GM12878 (cell line): ENCODE data around the gene ZNF214. TPM values are rescaled to one million over a fixed set of nuclear protein-coding genes. Genes with fewer than 3 reads are reported as not detected.

Source experiments
- ATAC-seq: fragments of 200-7000 bp; cut with Tn5 transposase; 3 replicates; pipeline ENCODE4 v1.9.1; 2020; ENCODE audit warnings: mild to moderate bottlenecking, moderate library complexity
- BruUV-seq: library from RNA; stranded (reverse); fragments of 400-500 nt; replicated peaks from 2 replicates; lab custom pipeline; 2021; lab: Mats Ljungman, UMichigan
- CTCF ChIA-PET: fragments of 300-600 bp; sonication (Branson Sonifier 250); formaldehyde crosslinking; extraction: SDS; loops from one replicate; lab custom pipeline; 2021; ENCODE audit warnings: inconsistent platforms; lab: Yijun Ruan, JAX
- POLR2A ChIA-PET: fragments of 350-600 bp; formaldehyde crosslinking; extraction: SDS; loops from one replicate; lab custom pipeline; 2021; ENCODE audit warnings: inconsistent platforms; lab: Charles Lee
- RAD21 ChIA-PET: fragments of 300-600 bp; sonication (Branson Sonifier 250); formaldehyde crosslinking; loops from one replicate; lab custom pipeline; 2023; ENCODE audit warnings: antibody characterized with exemption; ENCODE audit not compliant: unreplicated experiment; lab: Charles Lee
- SMC1A ChIA-PET: fragments of 300-600 bp; sonication (Branson Sonifier 250); formaldehyde crosslinking; loops from one replicate; lab custom pipeline; 2023; ENCODE audit not compliant: unreplicated experiment, uncharacterized antibody; lab: Charles Lee
- DNase-seq: peaks from one replicate; pipeline ENCODE4 v3.0.0-alpha.2; 2011; ENCODE audit warnings: low read depth, low spot score
- FAIRE-seq: peaks from 3 replicates; lab custom pipeline; 2011; peaks lifted over from hg19 to GRCh38; lab: Jason Lieb, UNC
- H2AFZ ChIP-seq: 2 replicates; pipeline ENCODE4 v1.6.0; 2011; ENCODE audit warnings: low read depth, low read length, control low read depth; ENCODE audit not compliant: control insufficient read depth
- H3K27ac ChIP-seq: 2 replicates; pipeline ENCODE4 v1.5.1; 2011; ENCODE audit warnings: control low read depth; ENCODE audit not compliant: control insufficient read depth, insufficient read depth
- H3K27me3 ChIP-seq, 2 experiments: replicated peaks in 1 of 2; 2 replicates each; pipeline versions ENCODE4 v1.6.0 to v1.6.1; 2011; ENCODE audit warnings: low read length in 1 of 2; ENCODE audit not compliant: control insufficient read depth in 2 of 2, insufficient read depth in 2 of 2
- H3K36me3 ChIP-seq, 2 experiments: 2 replicates each; pipeline ENCODE4 v1.5.1; 2011; ENCODE audit warnings: low read length in 1 of 2; ENCODE audit not compliant: control insufficient read depth in 2 of 2, insufficient read depth in 2 of 2
- H3K4me1 ChIP-seq: 2 replicates; pipeline ENCODE4 v1.6.1; 2011; ENCODE audit warnings: mild to moderate bottlenecking, low read length, moderate library complexity, mixed read lengths; ENCODE audit not compliant: control insufficient read depth, insufficient read depth
- H3K4me2 ChIP-seq: 2 replicates; pipeline ENCODE4 v1.6.0; 2011; ENCODE audit warnings: control low read depth; ENCODE audit not compliant: control insufficient read depth, insufficient read depth
- H3K4me3 ChIP-seq: fragments of 200-600 bp; sonication (generic); 2 replicates; pipeline ENCODE4 v1.5.1; 2016
- H3K79me2 ChIP-seq: 2 replicates; pipeline ENCODE4 v1.6.0; 2011; ENCODE audit warnings: low read length; ENCODE audit not compliant: control insufficient read depth, insufficient read depth
- H3K9ac ChIP-seq: 2 replicates; pipeline ENCODE4 v1.8.0; 2011; ENCODE audit warnings: low read length, control low read depth, mixed read lengths; ENCODE audit not compliant: control insufficient read depth, insufficient read depth
- H3K9me3 ChIP-seq: replicated peaks from 3 replicates; pipeline ENCODE4 v1.5.1; 2011; ENCODE audit warnings: mild to moderate bottlenecking, low read length; ENCODE audit not compliant: control insufficient read depth, insufficient read depth
- H4K20me1 ChIP-seq: 2 replicates; pipeline ENCODE4 v1.6.0; 2011; ENCODE audit not compliant: control insufficient read depth, insufficient read depth
- BHLHE40 ChIP-seq, 2 experiments: fragments of 450-650 bp in 1 of 2; IDR thresholded peaks; 2 replicates each; pipeline ENCODE4 v1.6.1; 2011 to 2017; ENCODE audit warnings: low read depth in 2 of 2, borderline replicate concordance in 1 of 2, improper control_type of control experiment in 1 of 2, low read length in 1 of 2, mild to moderate bottlenecking in 1 of 2
- KLF5 ChIP-seq: fragments of 450-650 bp; IDR thresholded peaks from 2 replicates; pipeline ENCODE4 v1.6.1; 2014; ENCODE audit warnings: mild to moderate bottlenecking; ENCODE audit not compliant: partially characterized antibody
- MEF2A ChIP-seq: IDR thresholded peaks from 2 replicates; pipeline ENCODE4 v1.6.1; 2011; ENCODE audit warnings: low read depth, mild to moderate bottlenecking, low read length, moderate library complexity; ENCODE audit not compliant: insufficient read depth
- NBN ChIP-seq: fragments of 450-650 bp; IDR thresholded peaks from 2 replicates; pipeline ENCODE4 v1.6.1; 2016
- NFYA ChIP-seq: IDR thresholded peaks from 2 replicates; pipeline ENCODE4 v1.6.1; 2011; ENCODE audit warnings: low read depth, mild to moderate bottlenecking, low read length, improper control_type of control experiment, borderline replicate concordance
- NRF1 ChIP-seq: conservative IDR thresholded peaks from 2 replicates; pipeline ENCODE4 v1.6.1; 2011; ENCODE audit warnings: mild to moderate bottlenecking, low read depth, low read length, improper control_type of control experiment
- TBL1XR1 ChIP-seq: IDR thresholded peaks from 2 replicates; pipeline ENCODE4 v1.6.1; 2012; ENCODE audit warnings: low read depth, low read length, improper control_type of control experiment
- WRNIP1 ChIP-seq: IDR thresholded peaks from 2 replicates; pipeline ENCODE4 v1.6.1; 2011; ENCODE audit warnings: low read depth, low read length, improper control_type of control experiment, borderline replicate concordance
- ZNF384 ChIP-seq: IDR thresholded peaks from 2 replicates; pipeline ENCODE4 v1.6.1; 2012; ENCODE audit warnings: low read depth, mild to moderate bottlenecking, low read length, improper control_type of control experiment, borderline replicate concordance
- whole genome bisulfite sequencing: methylation state at CpG from one replicate; pipeline ENCODE4 v1.1.6; 2016; ENCODE audit warnings: low lambda C conversion rate; ENCODE audit not compliant: insufficient replicate concordance, insufficient coverage; ENCODE audit errors: missing lambda C conversion rate; 5-methylcytosine and 5-hydroxymethylcytosine counted together
- in situ Hi-C: fragments of 300-500 bp; cut with MboI; formaldehyde crosslinking; loops from 9 replicates; pipeline ENCODE4 v1.14.3; 2018; ENCODE audit warnings: mixed read lengths
- intact Hi-C: fragments of 100-400 bp; cut with micrococcal nuclease; formaldehyde crosslinking; loops from one replicate; pipeline ENCODE4 v1.14.2; 2022; ENCODE audit not compliant: unreplicated experiment
- polyA plus RNA-seq, 11 experiments: library from polyadenylated mRNA; depleted of rRNA in 4 of 11; unstranded in 6 of 11; stranded (reverse) in 5 of 11; fragments of >200 nt; fragmentation: Nextera tagmentation in 4 of 11; fragmentation: Illumina TruSeq in 1 of 11; extraction: Ambion mirVana in 4 of 11; extraction: Trizol in 1 of 11; gene quantifications; 1 replicate in 1 of 11; 2 replicates in 10 of 11; pipeline versions ENCODE4 v1.2.1 to v1.2.3, GENCODE V29; 2011 to 2016; ENCODE audit warnings: inconsistent platforms in 2 of 11, missing spikeins in 2 of 11, low read depth in 1 of 11
- total RNA-seq, 4 experiments: library from RNA; depleted of rRNA in 3 of 4; stranded (reverse); fragments of >200 nt in 3 of 4; fragmentation: Illumina TruSeq in 1 of 4; extraction: Trizol in 1 of 4; gene quantifications; 2 replicates each; pipeline versions ENCODE4 v1.2.1 to v1.2.3, GENCODE V29; 2013 to 2021
- TF ChIP-seq, protein P1 (sequence below): IDR thresholded peaks from 2 replicates; pipeline ENCODE4 v1.6.1; 2012; ENCODE audit warnings: low read depth, low read length, improper control_type of control experiment

Gene ZNF214
- total and polyA plus RNA-seq, 10 of the 15 experiments (the other 5 are each of a cell fraction or from before 2014, with no cell fraction given): 0.18 TPM; not detected in 9

DNA sequence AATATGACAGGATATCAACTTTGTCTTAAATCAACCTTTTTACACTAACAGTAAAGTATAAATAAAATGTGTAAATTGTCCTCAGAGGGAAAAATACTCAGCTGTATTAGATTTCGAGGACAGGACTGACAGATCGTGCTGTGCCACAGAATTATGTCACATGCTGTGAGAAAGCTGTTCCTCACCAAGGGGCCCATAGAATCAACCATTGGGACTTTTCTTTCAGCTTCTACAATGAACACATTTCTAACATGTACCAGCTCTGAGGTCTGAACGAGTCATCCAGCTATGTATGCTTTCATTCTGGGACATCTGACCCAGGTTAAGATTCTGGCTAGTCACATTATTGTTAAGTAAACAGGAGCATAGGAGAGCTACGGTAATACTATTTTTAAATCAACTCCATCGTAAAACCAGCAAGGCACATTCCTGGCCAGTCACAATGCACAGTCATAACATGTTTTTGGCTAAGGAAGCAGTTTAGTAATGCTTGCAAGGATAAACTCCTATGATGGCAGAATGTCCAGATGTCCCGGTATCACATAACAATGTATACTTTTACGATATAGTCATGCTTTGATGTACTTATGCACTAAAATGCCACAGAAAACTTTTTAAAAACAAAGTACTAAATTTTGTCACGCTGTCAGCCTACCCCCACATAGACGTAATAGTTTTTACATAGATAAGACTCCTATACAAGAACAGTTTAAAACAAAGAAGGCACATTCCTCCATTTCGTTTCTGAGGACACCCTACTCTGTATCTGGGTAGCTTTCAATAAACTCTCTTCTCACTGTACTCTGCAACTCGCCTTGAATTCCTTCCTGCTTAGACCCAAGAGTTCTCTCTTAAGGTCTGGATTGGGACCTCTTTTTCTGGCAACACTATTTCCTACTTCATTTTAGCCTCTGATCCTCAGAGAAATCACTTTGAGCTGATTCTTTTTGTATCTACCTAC, 27.4 kb downstream of the ZNF214 start:
- BruUV-seq: no TSS peak
- DNase-seq: no peak
- Histone ChIP-seq H3K79me2 (no peaks in the 10 kb centered on the region), H3K4me3 (no peak overlapping the region), H3K9me3 (no peaks in the 10 kb centered on the region), H3K27me3 (no peaks in the 10 kb centered on the region), H3K4me2 (no peak overlapping the region), H3K36me3 (no peaks in the 10 kb centered on the region), H3K27ac (no peak overlapping the region), H3K9ac (no peak overlapping the region), H2AFZ (no peak overlapping the region), H3K4me1 (no peaks in the 10 kb centered on the region), H4K20me1 (no peaks in the 10 kb centered on the region)
- in situ Hi-C loops: no loop called here
- ATAC-seq: no peak
- FAIRE-seq: no peak
- ChIA-PET SMC1A (no interaction called here), POLR2A (no interaction called here), RAD21 (interaction anchor here (0.5 kb wide), 1 partner anchor 48 kb away, joined by 3 read pairs; no protein-coding TSS in a partner anchor), CTCF (no interaction called here)
- intact Hi-C loops: no loop called here
- 25% methylated on average over 11 of the region's 11 CpGs for WGBS
- TF ChIP-seq TBL1XR1: no peak
- TF ChIP-seq ZNF384: no peak
- TF ChIP-seq NRF1: no peak
- TF ChIP-seq KLF5: no peak
- TF ChIP-seq, protein P1, sequence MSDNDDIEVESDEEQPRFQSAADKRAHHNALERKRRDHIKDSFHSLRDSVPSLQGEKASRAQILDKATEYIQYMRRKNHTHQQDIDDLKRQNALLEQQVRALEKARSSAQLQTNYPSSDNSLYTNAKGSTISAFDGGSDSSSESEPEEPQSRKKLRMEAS: no peak
- no peak for TF ChIP-seq NBN
- no peak for TF ChIP-seq WRNIP1
- no peak for TF ChIP-seq MEF2A
- no peak for TF ChIP-seq BHLHE40 (IDR thresholded peaks at IDR 0.05; ENCODE audit: borderline replicate concordance in 1 of 2, low read depth in 2 of 2, low read length in 1 of 2)
- TF ChIP-seq NFYA: no peak
